Heart left ventricle (tissue), 13 donors: ENCODE results near the gene GLRA2.

ENCODE experiments used
- POLR2A ChIP-seq, 2 donors: fragments of 450-650 bp; IDR thresholded peaks; one replicate each; pipeline ENCODE4 v1.6.1; 2017; ENCODE audit warnings: antibody characterized with exemption in 2 of 2, mild to moderate bottlenecking in 2 of 2, moderate library complexity in 2 of 2
- TF ChIP-seq, protein P1 (sequence below), 12 donors: fragments of 200-600 bp; sonication (generic) in 4 of 12; IDR thresholded peaks; one replicate each; pipeline versions ENCODE4 v1.5.0 to v1.8.0; 2018 to 2022; ENCODE audit warnings: antibody characterized with exemption in 12 of 12, mild to moderate bottlenecking in 5 of 12
- donor health status: ischemic (EF 13 %, LVEDD 7.1; RV severe dilation, severe dysfunction).
- donor health status: DM: no; HTN: yes; CAD: no.
- donor health status: DM: no; HTN: no; CAD: no.
- donor health status: ischemic (EF 25% LVEDD 6.9; RV normal size, moderate dysfunction).
- donor health status: ischemic (EF 25% LVEDD 5.7; RV mildly dilated, moderate dysfunction).
- donor health status: ischemic (EF 35%, LVEDD 5.7; RV mildly dilated, moderate dysfunction).
- donor health status: nonischemic (EF 11% LVEDD 7.7; RV severe dilation, severe dysfunction).
- donor health status: DM: yes; HTN: yes; CAD: no.
- donor health status: PGD.
- donor health status: ischemic (EF 29% LVEDD 5.4; RV normal size, mild dysfunction).
- donor health status: nonischemic (EF 23%, LVEDD 6.1; RV moderate dilation, normal function).

- TF ChIP-seq, protein P1, sequence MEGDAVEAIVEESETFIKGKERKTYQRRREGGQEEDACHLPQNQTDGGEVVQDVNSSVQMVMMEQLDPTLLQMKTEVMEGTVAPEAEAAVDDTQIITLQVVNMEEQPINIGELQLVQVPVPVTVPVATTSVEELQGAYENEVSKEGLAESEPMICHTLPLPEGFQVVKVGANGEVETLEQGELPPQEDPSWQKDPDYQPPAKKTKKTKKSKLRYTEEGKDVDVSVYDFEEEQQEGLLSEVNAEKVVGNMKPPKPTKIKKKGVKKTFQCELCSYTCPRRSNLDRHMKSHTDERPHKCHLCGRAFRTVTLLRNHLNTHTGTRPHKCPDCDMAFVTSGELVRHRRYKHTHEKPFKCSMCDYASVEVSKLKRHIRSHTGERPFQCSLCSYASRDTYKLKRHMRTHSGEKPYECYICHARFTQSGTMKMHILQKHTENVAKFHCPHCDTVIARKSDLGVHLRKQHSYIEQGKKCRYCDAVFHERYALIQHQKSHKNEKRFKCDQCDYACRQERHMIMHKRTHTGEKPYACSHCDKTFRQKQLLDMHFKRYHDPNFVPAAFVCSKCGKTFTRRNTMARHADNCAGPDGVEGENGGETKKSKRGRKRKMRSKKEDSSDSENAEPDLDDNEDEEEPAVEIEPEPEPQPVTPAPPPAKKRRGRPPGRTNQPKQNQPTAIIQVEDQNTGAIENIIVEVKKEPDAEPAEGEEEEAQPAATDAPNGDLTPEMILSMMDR (IDR thresholded peaks at IDR 0.05), result no peak
- TF ChIP-seq POLR2A (IDR thresholded peaks at IDR 0.05), result no peak
Measured at GRCh38 chrX:14673236-14673635, 143.9 kb downstream of the GLRA2 start.
